CD14-positive monocyte (primary cell): ENCODE data around the gene ZSCAN5B. TPM values are rescaled to one million over a fixed set of nuclear protein-coding genes. Genes with fewer than 3 reads are reported as not detected.

ENCODE experiments used
- DNase-seq, 3 donors: peaks; one replicate each; pipeline ENCODE4 v3.0.0-alpha.2; 2011 to 2022
- H2AFZ ChIP-seq: 2 replicates; pipeline ENCODE4 v1.6.0; 2012; ENCODE audit warnings: mild to moderate bottlenecking, low read depth, low read length, inconsistent platforms; ENCODE audit not compliant: insufficient read depth, poor library complexity, severe bottlenecking
- H3K27ac ChIP-seq, 2 donors: 1 replicate in 1 of 2; 2 replicates in 1 of 2; pipeline ENCODE4 v1.5.1; 2012 to 2013; ENCODE audit warnings: low read length in 2 of 2, control low read depth in 1 of 2, inconsistent platforms in 1 of 2, low read depth in 1 of 2, mild to moderate bottlenecking in 1 of 2
- H3K27me3 ChIP-seq, 2 donors: one replicate each; pipeline versions ENCODE4 v1.6.0 to v1.6.1; 2011 to 2013; ENCODE audit warnings: low read length in 2 of 2; ENCODE audit not compliant: control insufficient read depth in 2 of 2, insufficient read depth in 2 of 2
- H3K36me3 ChIP-seq, 2 donors: replicated peaks in 1 of 2; 1 replicate in 1 of 2; 2 replicates in 1 of 2; pipeline versions ENCODE4 v1.5.1 to v1.6.1; 2012 to 2013; ENCODE audit warnings: low read length in 2 of 2, control low read depth in 1 of 2, inconsistent platforms in 1 of 2, mild to moderate bottlenecking in 1 of 2; ENCODE audit not compliant: insufficient read depth in 2 of 2, control insufficient read depth in 1 of 2
- H3K4me1 ChIP-seq, 2 donors: 1 replicate in 1 of 2; 2 replicates in 1 of 2; pipeline versions ENCODE4 v1.5.1 to v1.6.1; 2012 to 2013; ENCODE audit warnings: low read length in 2 of 2, control low read depth in 1 of 2, inconsistent platforms in 1 of 2, mild to moderate bottlenecking in 1 of 2, moderate library complexity in 1 of 2; ENCODE audit not compliant: insufficient read depth in 2 of 2, control insufficient read depth in 1 of 2
- H3K4me2 ChIP-seq: replicated peaks from 2 replicates; pipeline ENCODE3; 2012; ENCODE audit warnings: low read length, moderate library complexity, mild to moderate bottlenecking; ENCODE audit not compliant: poor library complexity, severe bottlenecking; ENCODE audit errors: extremely low read depth
- H3K4me3 ChIP-seq, 3 experiments: fragments of 200-600 bp in 1 of 3; sonication (generic) in 1 of 3; replicated peaks in 1 of 3; 1 replicate in 2 of 3; 2 replicates in 1 of 3; pipeline ENCODE4 v1.5.1; 2011 to 2013; ENCODE audit warnings: low read length in 3 of 3, mild to moderate bottlenecking in 3 of 3, control low read depth in 2 of 3, low read depth in 2 of 3, inconsistent platforms in 1 of 3, moderate library complexity in 1 of 3
- H3K79me2 ChIP-seq: 2 replicates; pipeline ENCODE4 v1.6.0; 2012; ENCODE audit warnings: mild to moderate bottlenecking, control low read depth, inconsistent platforms, low read length, moderate library complexity; ENCODE audit not compliant: insufficient read depth
- H3K9ac ChIP-seq: 2 replicates; pipeline ENCODE4 v1.6.0; 2017; ENCODE audit warnings: low read length, mild to moderate bottlenecking; ENCODE audit not compliant: insufficient read depth, poor library complexity, severe bottlenecking
- H3K9me3 ChIP-seq, 2 donors: replicated peaks in 1 of 2; 1 replicate in 1 of 2; 2 replicates in 1 of 2; pipeline versions ENCODE4 v1.5.1 to v1.6.1; 2012 to 2013; ENCODE audit warnings: low read length in 2 of 2, control low read depth in 1 of 2; ENCODE audit not compliant: control insufficient read depth in 1 of 2, insufficient read depth in 1 of 2
- H4K20me1 ChIP-seq: 2 replicates; pipeline ENCODE4 v1.6.0; 2012; ENCODE audit warnings: mild to moderate bottlenecking, low read length, control low read depth, moderate library complexity; ENCODE audit not compliant: insufficient read depth
- H3K27ac Mint-ChIP-seq, 7 donors: one replicate each; pipeline ENCODE4 v1.8.0; 2020; ENCODE audit warnings: mild to moderate bottlenecking in 7 of 7, mixed read lengths in 7 of 7, moderate library complexity in 6 of 7, inconsistent platforms in 2 of 7
- H3K27me3 Mint-ChIP-seq, 3 donors: one replicate each; pipeline ENCODE4 v1.8.0; 2021 to 2022; ENCODE audit warnings: low read depth in 3 of 3, mild to moderate bottlenecking in 3 of 3, mixed read lengths in 3 of 3, moderate library complexity in 3 of 3, inconsistent platforms in 1 of 3
- H3K36me3 Mint-ChIP-seq, 2 donors: one replicate each; pipeline ENCODE4 v1.8.0; 2020; ENCODE audit warnings: mixed read lengths in 2 of 2, inconsistent platforms in 1 of 2, mild to moderate bottlenecking in 1 of 2
- H3K4me1 Mint-ChIP-seq: one replicate; pipeline ENCODE4 v1.8.0; 2020; ENCODE audit warnings: mild to moderate bottlenecking, mixed read lengths
- H3K4me3 Mint-ChIP-seq, 2 donors: one replicate each; pipeline ENCODE4 v1.8.0; 2020; ENCODE audit warnings: mild to moderate bottlenecking in 2 of 2, mixed read lengths in 2 of 2, moderate library complexity in 1 of 2
- H3K9me3 Mint-ChIP-seq, 7 donors: one replicate each; pipeline ENCODE4 v1.8.0; 2020 to 2022; ENCODE audit warnings: mixed read lengths in 7 of 7, mild to moderate bottlenecking in 6 of 7, moderate library complexity in 6 of 7, inconsistent platforms in 2 of 7
- WGBS: methylation state at CpG from one replicate; pipeline ENCODE4 v1.1.5; 2013; ENCODE audit warnings: missing lambda C conversion rate; ENCODE audit not compliant: insufficient coverage; 5-methylcytosine and 5-hydroxymethylcytosine counted together
- intact Hi-C, 2 donors: fragments of 100-400 bp; cut with micrococcal nuclease; formaldehyde crosslinking; loops; one replicate each; pipeline versions ENCODE4 v1.15.0 to v1.15.1; 2023
- polyA plus RNA-seq, 3 donors: library from polyadenylated mRNA; depleted of rRNA in 1 of 3; unstranded in 2 of 3; stranded (reverse) in 1 of 3; fragments of 300-500 nt in 2 of 3; fragments of >200 nt in 1 of 3; fragmentation: Illumina TruSeq in 2 of 3; gene quantifications; 1 replicate in 2 of 3; 2 replicates in 1 of 3; pipeline ENCODE4 v1.2.3, GENCODE V29; 2012 to 2021
- TF ChIP-seq, protein P1 (sequence below): fragments of 200-600 bp; IDR thresholded peaks from one replicate; pipeline ENCODE4 v1.8.0; 2022; ENCODE audit warnings: antibody characterized with exemption, mild to moderate bottlenecking

ZSCAN5B gene
- polyA plus RNA-seq, 3 donors, result not detected

DNA sequence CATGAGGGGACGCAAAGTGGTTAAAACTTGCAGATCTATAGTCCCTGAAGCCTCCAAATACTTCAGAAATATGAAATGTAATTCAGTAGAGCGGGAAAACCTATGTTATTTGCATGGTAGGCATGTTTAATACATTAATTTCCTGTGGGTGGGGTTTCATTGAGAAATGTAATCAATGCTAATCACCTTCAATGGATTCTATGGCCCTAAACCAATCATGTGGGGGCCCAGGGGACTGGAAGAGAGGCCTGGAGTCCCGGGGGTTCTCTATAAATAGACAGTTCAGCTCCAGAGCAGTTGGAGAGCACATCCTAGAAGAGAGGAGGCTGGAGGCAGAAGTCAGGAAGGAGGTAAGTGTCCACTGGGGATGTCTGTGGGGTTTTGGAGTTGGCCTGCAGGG, 4.4 kb upstream of the ZSCAN5B start, which contains the start of gene ZSCAN5C:
TSS of gene ZSCAN5C (plus strand) at position 301 of the 400 bp plus-strand sequence. CDS start 3,641 bp downstream, outside the sequence.
- H3K4me1 Mint-ChIP-seq, result no peaks in the 10 kb centered on the region
- TF ChIP-seq, protein P1, sequence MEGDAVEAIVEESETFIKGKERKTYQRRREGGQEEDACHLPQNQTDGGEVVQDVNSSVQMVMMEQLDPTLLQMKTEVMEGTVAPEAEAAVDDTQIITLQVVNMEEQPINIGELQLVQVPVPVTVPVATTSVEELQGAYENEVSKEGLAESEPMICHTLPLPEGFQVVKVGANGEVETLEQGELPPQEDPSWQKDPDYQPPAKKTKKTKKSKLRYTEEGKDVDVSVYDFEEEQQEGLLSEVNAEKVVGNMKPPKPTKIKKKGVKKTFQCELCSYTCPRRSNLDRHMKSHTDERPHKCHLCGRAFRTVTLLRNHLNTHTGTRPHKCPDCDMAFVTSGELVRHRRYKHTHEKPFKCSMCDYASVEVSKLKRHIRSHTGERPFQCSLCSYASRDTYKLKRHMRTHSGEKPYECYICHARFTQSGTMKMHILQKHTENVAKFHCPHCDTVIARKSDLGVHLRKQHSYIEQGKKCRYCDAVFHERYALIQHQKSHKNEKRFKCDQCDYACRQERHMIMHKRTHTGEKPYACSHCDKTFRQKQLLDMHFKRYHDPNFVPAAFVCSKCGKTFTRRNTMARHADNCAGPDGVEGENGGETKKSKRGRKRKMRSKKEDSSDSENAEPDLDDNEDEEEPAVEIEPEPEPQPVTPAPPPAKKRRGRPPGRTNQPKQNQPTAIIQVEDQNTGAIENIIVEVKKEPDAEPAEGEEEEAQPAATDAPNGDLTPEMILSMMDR, result no peak
- no peak within 1 kb of the TSS for H3K27ac Mint-ChIP-seq
- DNase-seq, result no peak
- H3K27me3 Mint-ChIP-seq, result peaks cover 6 to 19% (median 8%) of the 10 kb centered on the region in 3 donors
- H3K9me3 Mint-ChIP-seq, result peaks cover 0 to 3% (median 2%) of the 10 kb centered on the region in 7 donors
- Histone ChIP-seq H2AFZ (no peak within 1 kb of the TSS), H3K4me1 (no peaks in the 10 kb centered on the region), H3K9me3 (no peaks in the 10 kb centered on the region), H3K27ac (no peak within 1 kb of the TSS), H4K20me1 (no peaks in the 10 kb centered on the region), H3K36me3 (no peaks in the 10 kb centered on the region), H3K4me2 (no peak within 1 kb of the TSS), H3K79me2 (no peaks in the 10 kb centered on the region), H3K27me3 (no peaks in the 10 kb centered on the region), H3K4me3 (no peak within 1 kb of the TSS), H3K9ac (no peak within 1 kb of the TSS)
- no peak within 1 kb of the TSS for H3K4me3 Mint-ChIP-seq
- intact Hi-C loops, result no loop called here
- no peaks in the 10 kb centered on the region for H3K36me3 Mint-ChIP-seq
- WGBS, result no CpG with 5 or more reads among the region's 3 CpGs

- Histone ChIP-seq H3K4me1 (no peaks in the 10 kb centered on the region), H3K79me2 (no peaks in the 10 kb centered on the region), H3K4me3 (no peak overlapping the region), H3K4me2 (no peak overlapping the region), H4K20me1 (no peaks in the 10 kb centered on the region), H3K36me3 (no peaks in the 10 kb centered on the region), H3K27ac (no peak overlapping the region), H3K9me3 (no peaks in the 10 kb centered on the region), H3K27me3 (no peaks in the 10 kb centered on the region), H2AFZ (no peak overlapping the region), H3K9ac (no peak overlapping the region)
- Mint-ChIP-seq H3K36me3 (no peaks in the 10 kb centered on the region), H3K27ac (no peak overlapping the region), H3K9me3 (peaks cover 0 to 3% (median 2%) of the 10 kb centered on the region in 7 donors), H3K4me3 (no peak overlapping the region), H3K27me3 (peaks cover 6 to 15% (median 8%) of the 10 kb centered on the region in 3 donors), H3K4me1 (no peaks in the 10 kb centered on the region)
- no peak for DNase-seq
- WGBS, result 100% methylated on average over 1 of the region's 7 CpGs
- intact Hi-C loops, result no loop called here
- TF ChIP-seq, protein P1, result no peak
Observed at GRCh38 chr19:56199687-56200086, 2.1 kb upstream of the ZSCAN5B start.
